ENCODE results near the gene PTDSS2.
"Not testable (repeated sequence)": the region's sequence is repeated elsewhere in the genome, so short reads cannot be mapped to it uniquely, and the experiment has no call there.

PTDSS2 gene

GRCh38 chr11:414318-414857, 35.7 kb upstream of the PTDSS2 start:
- DNase-seq = no peak

- DNase-seq = no peak
These were observed 34.4 kb upstream of the PTDSS2 start for GRCh38 chr11:415640-416041.

GRCh38 chr11:416051-416756, 33.9 kb upstream of the PTDSS2 start:
- DNase-seq = no peak

GRCh38 chr11:416757-417621, 33.1 kb upstream of the PTDSS2 start:
- peak; percentile 34 for DNase-seq

- no peak for DNase-seq
These were observed 32.3 kb upstream of the PTDSS2 start for GRCh38 chr11:417652-418342.

- no peak for DNase-seq
These were observed 31.5 kb upstream of the PTDSS2 start for GRCh38 chr11:418343-419247.

GRCh38 chr11:419248-420005, 30.7 kb upstream of the PTDSS2 start:
- DNase-seq = no peak

GRCh38 chr11:420054-420910, 29.8 kb upstream of the PTDSS2 start:
- no peak for DNase-seq

- DNase-seq = no peak
These were observed 29.2 kb upstream of the PTDSS2 start for GRCh38 chr11:420911-421321.

GRCh38 chr11:422249-422656, 27.8 kb upstream of the PTDSS2 start:
- DNase-seq = no peak

GRCh38 chr11:424232-424631, 25.8 kb upstream of the PTDSS2 start:
- DNase-seq = no peak

GRCh38 chr11:424766-425165, 25.3 kb upstream of the PTDSS2 start:
- not testable (repeated sequence) for DNase-seq

GRCh38 chr11:425301-425700, 24.8 kb upstream of the PTDSS2 start:
- DNase-seq = no peak

GRCh38 chr11:426851-427250, 23.2 kb upstream of the PTDSS2 start:
- DNase-seq = no peak

- no peak for DNase-seq
These were observed 21.8 kb upstream of the PTDSS2 start for GRCh38 chr11:428295-428694.

GRCh38 chr11:429391-429790, 20.7 kb upstream of the PTDSS2 start:
- DNase-seq = no peak

- DNase-seq = no peak
These were observed 20.1 kb upstream of the PTDSS2 start for GRCh38 chr11:429931-430456.

- DNase-seq = no peak
These were observed 18.2 kb upstream of the PTDSS2 start for GRCh38 chr11:431921-432320.

- DNase-seq = no peak
These were observed 17.5 kb upstream of the PTDSS2 start for GRCh38 chr11:432501-433100.

- no peak for DNase-seq
These were observed 17.0 kb upstream of the PTDSS2 start for GRCh38 chr11:433111-433510.
